H1 (cell line): ENCODE data around the gene ARHGAP22. TPM values are rescaled to one million over a fixed set of nuclear protein-coding genes. Genes with fewer than 3 reads are reported as not detected.

Source experiments
- CTCF ChIA-PET: fragments of 300-600 bp; sonication (Branson Sonifier 250); formaldehyde crosslinking; loops from one replicate; lab custom pipeline; 2021; ENCODE audit not compliant: partially characterized antibody; lab: Charles Lee
- POLR2A ChIA-PET: fragments of 300-600 bp; sonication (Branson Sonifier 250); formaldehyde crosslinking; loops from one replicate; lab custom pipeline; 2021; ENCODE audit warnings: inconsistent platforms; ENCODE audit not compliant: partially characterized antibody; lab: Charles Lee
- DNase-seq, 2 experiments: peaks; one replicate each; pipeline versions ENCODE4 v3.0.0 to v3.0.0-alpha.2; 2010 to 2022; ENCODE audit warnings: low spot score in 2 of 2, low read depth in 1 of 2, mixed read lengths in 1 of 2
- FAIRE-seq: peaks from 2 replicates; lab custom pipeline; 2011; peaks lifted over from hg19 to GRCh38; lab: Jason Lieb, UNC
- H2AFZ ChIP-seq: 2 replicates; pipeline ENCODE4 v1.8.1; 2012; ENCODE audit warnings: low read length, inconsistent platforms
- H2AK5ac ChIP-seq: 2 replicates; pipeline ENCODE4 v1.6.1; 2013; ENCODE audit warnings: low read depth, low read length
- H2BK120ac ChIP-seq: replicated peaks from 2 replicates; pipeline ENCODE3; 2013; ENCODE audit warnings: low read depth, low read length, inconsistent platforms
- H2BK12ac ChIP-seq: 2 replicates; pipeline ENCODE4 v1.6.1; 2013; ENCODE audit warnings: low read depth, low read length
- H2BK15ac ChIP-seq: 2 replicates; pipeline ENCODE4 v1.6.1; 2013; ENCODE audit warnings: low read length
- H2BK20ac ChIP-seq: 2 replicates; pipeline ENCODE4 v1.6.1; 2013; ENCODE audit warnings: low read length
- H2BK5ac ChIP-seq: 2 replicates; pipeline ENCODE4 v1.6.1; 2013; ENCODE audit warnings: low read depth, low read length
- H3K14ac ChIP-seq: 2 replicates; pipeline ENCODE4 v1.6.1; 2013; ENCODE audit warnings: inconsistent platforms; ENCODE audit not compliant: insufficient read length
- H3K18ac ChIP-seq: 2 replicates; pipeline ENCODE4 v1.6.1; 2013; ENCODE audit warnings: low read length; ENCODE audit errors: extremely low read depth
- H3K23ac ChIP-seq: 2 replicates; pipeline ENCODE4 v1.6.1; 2013; ENCODE audit warnings: inconsistent platforms; ENCODE audit not compliant: insufficient read length
- H3K23me2 ChIP-seq: 2 replicates; pipeline ENCODE4 v1.6.1; 2013; ENCODE audit warnings: low read depth, low read length
- H3K27ac ChIP-seq: 2 replicates; pipeline ENCODE4 v1.6.1; 2011; ENCODE audit warnings: low read depth, low read length, inconsistent platforms
- H3K27me3 ChIP-seq, 4 experiments: replicated peaks in 1 of 4; 1 replicate in 1 of 4; 2 replicates in 3 of 4; pipeline versions ENCODE4 v1.6.1 to v1.8.1; 2011 to 2013; ENCODE audit warnings: low read length in 3 of 4, mild to moderate bottlenecking in 3 of 4, inconsistent platforms in 2 of 4, mixed read lengths in 2 of 4, moderate library complexity in 1 of 4; ENCODE audit not compliant: control insufficient read depth in 3 of 4, insufficient read depth in 3 of 4; ENCODE audit errors: extremely low read depth in 1 of 4
- H3K36me3 ChIP-seq, 4 experiments: 2 replicates each; pipeline versions ENCODE4 v1.6.1 to v1.8.1; 2011 to 2013; ENCODE audit warnings: mild to moderate bottlenecking in 4 of 4, low read length in 3 of 4, moderate library complexity in 2 of 4, control low read depth in 1 of 4, inconsistent platforms in 1 of 4; ENCODE audit not compliant: insufficient read depth in 4 of 4, control insufficient read depth in 2 of 4
- H3K4ac ChIP-seq: replicated peaks from 2 replicates; pipeline ENCODE3; 2013; ENCODE audit warnings: low read length, low read depth, mixed read lengths, inconsistent platforms; ENCODE audit not compliant: insufficient read length
- H3K4me1 ChIP-seq, 4 experiments: replicated peaks in 1 of 4; 1 replicate in 1 of 4; 2 replicates in 3 of 4; pipeline versions ENCODE4 v1.6.1 to v1.8.1; 2011 to 2013; ENCODE audit warnings: low read length in 3 of 4, inconsistent platforms in 2 of 4, mixed read lengths in 1 of 4; ENCODE audit not compliant: insufficient read depth in 4 of 4, control insufficient read depth in 3 of 4
- H3K4me2 ChIP-seq, 2 experiments: 2 replicates each; pipeline versions ENCODE4 v1.6.1 to v1.8.1; 2011 to 2013; ENCODE audit warnings: low read depth in 2 of 2, low read length in 2 of 2, control low read depth in 1 of 2, inconsistent platforms in 1 of 2, mild to moderate bottlenecking in 1 of 2; ENCODE audit not compliant: insufficient read depth in 1 of 2
- H3K4me3 ChIP-seq, 4 experiments: fragments of 200-600, 300-600 bp in 1 of 4; sonication (generic), shearing (Covaris generic), sonication (Bioruptor Twin) in 1 of 4; 2 replicates each; pipeline versions ENCODE4 v1.5.1 to v1.8.1; 2011 to 2016; ENCODE audit warnings: low read length in 4 of 4, low read depth in 3 of 4, control low read depth in 2 of 4, inconsistent platforms in 2 of 4, mild to moderate bottlenecking in 2 of 4, mixed read lengths in 1 of 4, moderate library complexity in 1 of 4; ENCODE audit not compliant: insufficient read depth in 2 of 4; ENCODE audit errors: extremely low read depth in 1 of 4
- H3K56ac ChIP-seq: replicated peaks from 2 replicates; pipeline ENCODE3; 2013; ENCODE audit warnings: low read depth, mild to moderate bottlenecking, mixed read lengths, low read length, inconsistent platforms; ENCODE audit not compliant: insufficient read length
- H3K79me1 ChIP-seq: 2 replicates; pipeline ENCODE4 v1.6.1; 2013; ENCODE audit warnings: low read depth, low read length, control low read depth
- H3K79me2 ChIP-seq, 2 experiments: 2 replicates each; pipeline versions ENCODE4 v1.6.1 to v1.8.1; 2012 to 2013; ENCODE audit warnings: low read length in 2 of 2, mild to moderate bottlenecking in 2 of 2, inconsistent platforms in 1 of 2; ENCODE audit not compliant: insufficient read depth in 2 of 2, control insufficient read depth in 1 of 2
- H3K9ac ChIP-seq, 4 experiments: replicated peaks in 1 of 4; 1 replicate in 1 of 4; 2 replicates in 3 of 4; pipeline versions ENCODE4 v1.6.1 to v1.8.1; 2011 to 2013; ENCODE audit warnings: low read depth in 3 of 4, low read length in 3 of 4, control low read depth in 2 of 4, mild to moderate bottlenecking in 2 of 4, moderate library complexity in 2 of 4, inconsistent platforms in 1 of 4; ENCODE audit errors: extremely low read depth in 1 of 4
- H3K9me3 ChIP-seq, 2 experiments: 2 replicates each; pipeline versions ENCODE4 v1.6.1 to v1.8.1; 2012 to 2013; ENCODE audit warnings: mild to moderate bottlenecking in 2 of 2, moderate library complexity in 2 of 2, control low read depth in 1 of 2, inconsistent platforms in 1 of 2, low read depth in 1 of 2, low read length in 1 of 2, mixed read lengths in 1 of 2; ENCODE audit not compliant: insufficient read depth in 2 of 2
- H4K20me1 ChIP-seq, 2 experiments: replicated peaks in 1 of 2; 2 replicates each; pipeline versions ENCODE3 to v1.8.1; 2011 to 2013; ENCODE audit warnings: inconsistent platforms in 2 of 2, low read length in 2 of 2, mild to moderate bottlenecking in 1 of 2; ENCODE audit not compliant: insufficient read depth in 2 of 2, control insufficient read depth in 1 of 2
- H4K5ac ChIP-seq: 2 replicates; pipeline ENCODE4 v1.6.1; 2013; ENCODE audit warnings: low read length, low read depth, mixed read lengths, inconsistent platforms; ENCODE audit not compliant: insufficient read length
- H4K8ac ChIP-seq: 2 replicates; pipeline ENCODE4 v1.8.0; 2013; ENCODE audit warnings: mild to moderate bottlenecking, moderate library complexity, low read length, inconsistent platforms; ENCODE audit not compliant: insufficient read depth; ENCODE audit errors: extremely low read depth
- H4K91ac ChIP-seq: replicated peaks from 2 replicates; pipeline ENCODE3; 2013; ENCODE audit warnings: low read length, mixed read lengths, inconsistent platforms; ENCODE audit not compliant: insufficient read length
- ATF3 ChIP-seq: IDR thresholded peaks from 2 replicates; pipeline ENCODE4 v1.6.1; 2011; ENCODE audit warnings: low read depth, mild to moderate bottlenecking, low read length; ENCODE audit not compliant: insufficient read depth
- CBX5 ChIP-seq: fragments of 300-800, 300-1000 bp; sonication (generic); IDR thresholded peaks from 2 replicates; pipeline ENCODE4 v1.7.1; 2016; ENCODE audit warnings: antibody characterized with exemption, low read length, low read depth
- CEBPB ChIP-seq: IDR thresholded peaks from 2 replicates; pipeline ENCODE4 v1.6.1; 2012; ENCODE audit warnings: low read depth, low read length
- FOSL1 ChIP-seq: IDR thresholded peaks from 2 replicates; pipeline ENCODE4 v1.6.1; 2011; ENCODE audit warnings: mild to moderate bottlenecking, low read depth, low read length, moderate library complexity; ENCODE audit not compliant: insufficient read depth
- MAFK ChIP-seq: IDR thresholded peaks from 2 replicates; pipeline ENCODE4 v1.6.1; 2012; ENCODE audit warnings: low read depth, mild to moderate bottlenecking, improper control_type of control experiment, low read length
- PHF8 ChIP-seq: fragments of 200-600 bp; sonication (generic); conservative IDR thresholded peaks from 2 replicates; pipeline ENCODE4 v1.7.1; 2012; ENCODE audit warnings: low read depth, mild to moderate bottlenecking, inconsistent platforms, low read length, moderate library complexity
- POU5F1 ChIP-seq: IDR thresholded peaks from 2 replicates; pipeline ENCODE4 v1.6.1; 2011; ENCODE audit warnings: low read depth, mild to moderate bottlenecking, low read length, moderate library complexity
- SRF ChIP-seq: IDR thresholded peaks from 2 replicates; pipeline ENCODE4 v1.6.1; 2011; ENCODE audit warnings: mild to moderate bottlenecking, low read depth, low read length, moderate library complexity
- TAF7 ChIP-seq: optimal IDR thresholded peaks from 2 replicates; pipeline ENCODE3; 2011; ENCODE audit warnings: low read depth, mild to moderate bottlenecking, inconsistent platforms, low read length, moderate library complexity, borderline replicate concordance
- WGBS, 2 experiments: shearing (Covaris generic) in 1 of 2; methylation state at CpG; one replicate each; pipeline versions ENCODE4 v1.1.6 to v1.1.7; 2013 to 2015; ENCODE audit warnings: low lambda C conversion rate in 2 of 2, mixed read lengths in 2 of 2, inconsistent platforms in 1 of 2, low coverage in 1 of 2, missing lambda C conversion rate in 1 of 2; ENCODE audit not compliant: insufficient replicate concordance in 2 of 2, insufficient coverage in 1 of 2, insufficient read length in 1 of 2; ENCODE audit errors: extremely low coverage in 1 of 2, missing lambda C conversion rate in 1 of 2; 5-methylcytosine and 5-hydroxymethylcytosine counted together
- polyA plus RNA-seq, 7 experiments: library from polyadenylated mRNA; depleted of rRNA in 3 of 7; stranded (reverse) in 5 of 7; unstranded in 2 of 7; fragments of >200 nt in 5 of 7; fragments of 200-250 nt in 2 of 7; gene quantifications; 1 replicate in 5 of 7; 2 replicates in 1 of 7; 4 replicates in 1 of 7; pipeline versions ENCODE4 v1.2.1 to v1.2.3, GENCODE V29; 2011 to 2013; ENCODE audit warnings: missing spikeins in 2 of 7, mixed read lengths in 2 of 7
- total RNA-seq: library from RNA; stranded (reverse); fragmentation: NEBNext Ultra II Directional; extraction: Animal tissue kit (Norgen Biotek cat#: 25700); gene quantifications from 2 replicates; pipeline ENCODE4 v1.2.1, GENCODE V29; 2021

Gene ARHGAP22
- total and polyA plus RNA-seq, 2 of the 8 experiments (the other 6 are each of a cell fraction or from before 2014, with no cell fraction given), result 3.6 to 11.2 TPM

GRCh38 chr10:48519481-48520183, 85.2 kb downstream of the ARHGAP22 start:
- ChIA-PET CTCF (interaction anchor here (1.0 to 2.5 kb wide), 4 partner anchors 10 to 34 kb away, joined by 3 to 9 read pairs (median 4); no protein-coding TSS in a partner anchor), POLR2A (interaction anchor here (1.1 to 1.8 kb wide), 3 partner anchors 11 to 17 kb away, joined by 3 to 6 read pairs (median 3); no protein-coding TSS in a partner anchor)
- Histone ChIP-seq H3K4me3 (no peak overlapping the region), H2BK20ac (no peak overlapping the region), H2BK5ac (peak overlapping the region; percentile 56; the same call in 1 of the 2 replicates), H3K14ac (no peak overlapping the region), H3K79me2 (peaks cover 0 to 23% of the 10 kb centered on the region in 2 experiments; a peak in 2 of 4 replicates), H3K27me3 (peaks cover 0 to 2% (median 0%) of the 10 kb centered on the region in 4 experiments; a peak in 1 of 7 replicates), H2AFZ (no peak overlapping the region), H3K27ac (no peak overlapping the region), H3K56ac (no peak overlapping the region), H3K9ac (no peak overlapping the region), H2BK12ac (no peak overlapping the region), H3K36me3 (no peaks in the 10 kb centered on the region; a peak in 1 of 8 replicates), H2BK120ac (no peak overlapping the region), H3K4me2 (no peak overlapping the region), H3K23me2 (peaks cover 1% of the 10 kb centered on the region; the same call in 1 of the 2 replicates), H3K4ac (no peak overlapping the region), H4K5ac (no peak overlapping the region), H4K20me1 (peaks cover 0 to 4% of the 10 kb centered on the region in 2 experiments), H2AK5ac (0 out of 2 replicates have a peak overlapping the region, but pooled peaks have one; percentile 75), H3K18ac (no peak overlapping the region), H3K4me1 (peaks cover 0 to 17% (median 3%) of the 10 kb centered on the region in 4 experiments; a peak in 5 of 7 replicates), H3K9me3 (no peaks in the 10 kb centered on the region), H3K79me1 (peaks cover 12% of the 10 kb centered on the region), H4K8ac (no peak overlapping the region; the same call in 1 of the 2 replicates), H2BK15ac (0 out of 2 replicates have a peak overlapping the region, but pooled peaks have one; percentile 81), H3K23ac (no peak overlapping the region), H4K91ac (no peak overlapping the region)
- DNase-seq, result peak in 1 of 2 experiments; percentile 43
- no peak for FAIRE-seq
- WGBS, 2 experiments, result 90% methylated on average over 12 of the region's 12 CpGs; no CpG with 5 or more reads in 1 of the 2 experiments
- TF ChIP-seq CBX5, result no peak
- TF ChIP-seq CEBPB, result no peak
- TF ChIP-seq FOSL1, result no peak
- no peak for TF ChIP-seq PHF8
- no peak for TF ChIP-seq POU5F1
- no peak for TF ChIP-seq ATF3
- no peak for TF ChIP-seq SRF
- TF ChIP-seq MAFK, result no peak
- TF ChIP-seq TAF7, result no peak
